ENCODE results near the gene METTL5. TPM values are rescaled to one million over a fixed set of nuclear protein-coding genes. Genes with fewer than 3 reads are reported as not detected.
"Not testable (repeated sequence)": the region's sequence is repeated elsewhere in the genome, so short reads cannot be mapped to it uniquely, and the experiment has no call there.

The METTL5 gene
- total RNA-seq, result 61.7 and 74.0 TPM in 2 replicates

GRCh38 chr2:169824373-169825333 lies at the start of gene METTL5:
TSS of gene METTL5 (minus strand) at chr2:169824905. CDS start at chr2:169824597, 308 bp downstream.
- DNase-seq (ENCODE audit: low read depth), result peak; percentile 57
- Histone ChIP-seq H3K36me3 (ENCODE audit: control insufficient read depth, insufficient read depth, low read length) (peaks cover 5% of the 10 kb centered on the region), H3K4me3 (ENCODE audit: low read depth, low read length) (peak within 1 kb of the TSS; percentile 77), H3K27me3 (ENCODE audit: control insufficient read depth, insufficient read depth, low read length) (no peaks in the 10 kb centered on the region)
- no peak for FAIRE-seq
- peak; percentile 92 for TF ChIP-seq CTCF (IDR thresholded peaks at IDR 0.05; ENCODE audit: insufficient read depth, low read length, severe bottlenecking)

GRCh38 chr2:169871994-169872393 lies 47.3 kb upstream of the METTL5 start:
- FAIRE-seq, result no peak
- DNase-seq (ENCODE audit: low read depth), result no peak
- Histone ChIP-seq H3K36me3 (ENCODE audit: control insufficient read depth, insufficient read depth, low read length) (no peaks in the 10 kb centered on the region), H3K27me3 (ENCODE audit: control insufficient read depth, insufficient read depth, low read length) (no peaks in the 10 kb centered on the region), H3K4me3 (ENCODE audit: low read depth, low read length) (no peak overlapping the region)
- no peak for TF ChIP-seq CTCF (IDR thresholded peaks at IDR 0.05; ENCODE audit: insufficient read depth, low read length, severe bottlenecking)

- H3K36me3 ChIP-seq (ENCODE audit: control insufficient read depth, insufficient read depth, low read length); H3K4me3 ChIP-seq (ENCODE audit: low read depth, low read length); DNase-seq (ENCODE audit: low read depth); H3K27me3 ChIP-seq (ENCODE audit: control insufficient read depth, insufficient read depth, low read length); FAIRE-seq: not testable (repeated sequence)
Observed at GRCh38 chr2:169871369-169871768, 46.7 kb upstream of the METTL5 start.

- FAIRE-seq, result no peak
- TF ChIP-seq CTCF (IDR thresholded peaks at IDR 0.05; ENCODE audit: insufficient read depth, low read length, severe bottlenecking), result no peak
- H3K4me3 ChIP-seq (ENCODE audit: low read depth, low read length), result no peak overlapping the region
- DNase-seq (ENCODE audit: low read depth), result no peak
- H3K36me3 ChIP-seq (ENCODE audit: control insufficient read depth, insufficient read depth, low read length), result no peaks in the 10 kb centered on the region
- no peaks in the 10 kb centered on the region for H3K27me3 ChIP-seq (ENCODE audit: control insufficient read depth, insufficient read depth, low read length)
Observed at GRCh38 chr2:169868951-169869350, 44.2 kb upstream of the METTL5 start.

- Histone ChIP-seq H3K4me3 (ENCODE audit: low read depth, low read length) (no peak overlapping the region), H3K36me3 (ENCODE audit: control insufficient read depth, insufficient read depth, low read length) (no peaks in the 10 kb centered on the region), H3K27me3 (ENCODE audit: control insufficient read depth, insufficient read depth, low read length) (no peaks in the 10 kb centered on the region)
- TF ChIP-seq CTCF (IDR thresholded peaks at IDR 0.05; ENCODE audit: insufficient read depth, low read length, severe bottlenecking), result no peak
- DNase-seq (ENCODE audit: low read depth) (no peak), FAIRE-seq (no peak)
Observed at GRCh38 chr2:169867579-169867978, 42.9 kb upstream of the METTL5 start.

GRCh38 chr2:169866230-169866629 lies 41.5 kb upstream of the METTL5 start:
- not testable (repeated sequence) for DNase-seq (ENCODE audit: low read depth); H3K36me3 ChIP-seq (ENCODE audit: control insufficient read depth, insufficient read depth, low read length); FAIRE-seq; H3K27me3 ChIP-seq (ENCODE audit: control insufficient read depth, insufficient read depth, low read length); H3K4me3 ChIP-seq (ENCODE audit: low read depth, low read length)
